Eye (tissue), 1 donor: ENCODE results near the gene GMEB2.
"Not testable (repeated sequence)": the region's sequence is repeated elsewhere in the genome, so short reads cannot be mapped to it uniquely, and the experiment has no call there.

ENCODE experiments used
- DNase-seq: peaks from one replicate; pipeline ENCODE4 v3.0.0-alpha.2; 2015

The GMEB2 gene

GRCh38 chr20:63611646-63612045, 15.3 kb downstream of the GMEB2 start:
- no peak for DNase-seq

- no peak for DNase-seq
Observed at GRCh38 chr20:63610581-63611435, 16.1 kb downstream of the GMEB2 start.

GRCh38 chr20:63606686-63607085, 20.2 kb downstream of the GMEB2 start:
- no peak for DNase-seq

- no peak for DNase-seq
Observed at GRCh38 chr20:63602321-63602720, 24.6 kb downstream of the GMEB2 start.

GRCh38 chr20:63601679-63602078, 25.2 kb downstream of the GMEB2 start:
- DNase-seq: not testable (repeated sequence)

GRCh38 chr20:63599396-63600050, 27.4 kb downstream of the GMEB2 start:
- no peak for DNase-seq

- DNase-seq: no peak
Observed at GRCh38 chr20:63598479-63599395, 28.2 kb downstream of the GMEB2 start.

- no peak for DNase-seq
Observed at GRCh38 chr20:63597651-63598478, 29.0 kb downstream of the GMEB2 start.

GRCh38 chr20:63596423-63596822, 30.5 kb downstream of the GMEB2 start:
- no peak for DNase-seq

- DNase-seq: no peak
Observed at GRCh38 chr20:63595416-63596127, 31.3 kb downstream of the GMEB2 start.

GRCh38 chr20:63594043-63594561, 32.8 kb downstream of the GMEB2 start:
- no peak for DNase-seq

- DNase-seq: no peak
Observed at GRCh38 chr20:63592661-63593060, 34.2 kb downstream of the GMEB2 start.

GRCh38 chr20:63591786-63592355, 35.0 kb downstream of the GMEB2 start:
- no peak for DNase-seq

GRCh38 chr20:63591147-63591533, 35.8 kb downstream of the GMEB2 start:
- DNase-seq: no peak

GRCh38 chr20:63590218-63591146, 36.4 kb downstream of the GMEB2 start:
- no peak for DNase-seq

- DNase-seq: peak; percentile 29
Observed at GRCh38 chr20:63589261-63590217, 37.4 kb downstream of the GMEB2 start.

GRCh38 chr20:63588641-63589041, 38.3 kb downstream of the GMEB2 start:
- DNase-seq: no peak

GRCh38 chr20:63587776-63588591, 38.9 kb downstream of the GMEB2 start:
- DNase-seq: no peak
